Lower leg skin (tissue), 4 donors: Measurements from ENCODE around the gene CCM2. TPM values are rescaled to one million over a fixed set of nuclear protein-coding genes. Genes with fewer than 3 reads are reported as not detected.

Experiments
- DNase-seq, 2 donors: peaks; one replicate each; pipeline ENCODE4 v3.0.0-alpha.2; 2019; ENCODE audit warnings: low spot score in 2 of 2
- H3K4me3 ChIP-seq: fragments of 200-600 bp; sonication (generic); 2 replicates; pipeline ENCODE4 v1.5.1; 2017; ENCODE audit warnings: mild to moderate bottlenecking, low read depth; ENCODE audit not compliant: poor library complexity, severe bottlenecking
- POLR2A ChIP-seq, 2 donors: fragments of 450-650 bp; IDR thresholded peaks; one replicate each; pipeline ENCODE4 v1.6.1; 2016 to 2017; ENCODE audit warnings: antibody characterized with exemption in 2 of 2, mild to moderate bottlenecking in 1 of 2, moderate library complexity in 1 of 2
- WGBS, 2 donors: methylation state at CpG; one replicate each; pipeline ENCODE4 v1.1.5; 2018; 5-methylcytosine and 5-hydroxymethylcytosine counted together
- intact Hi-C: fragments of 100-400 bp; cut with DNase I; formaldehyde crosslinking; loops from one replicate; pipeline ENCODE4 v1.15.0; 2023; ENCODE audit warnings: low total_unique reads
- total RNA-seq, 4 donors: library from RNA; depleted of rRNA; stranded (reverse); fragments of >200 nt; gene quantifications; one replicate each; pipeline ENCODE4 v1.1.0, GENCODE V29; 2016
- TF ChIP-seq, protein P1 (sequence below), 3 donors: fragments of 450-650 bp; IDR thresholded peaks; one replicate each; pipeline ENCODE4 v1.5.1; 2016; ENCODE audit warnings: antibody characterized with exemption in 3 of 3, mild to moderate bottlenecking in 3 of 3, moderate library complexity in 2 of 3

CCM2 gene
- total RNA-seq, 4 donors from 2014 or later, result 25.1 to 45.7 (median 32.6) TPM

DNA sequence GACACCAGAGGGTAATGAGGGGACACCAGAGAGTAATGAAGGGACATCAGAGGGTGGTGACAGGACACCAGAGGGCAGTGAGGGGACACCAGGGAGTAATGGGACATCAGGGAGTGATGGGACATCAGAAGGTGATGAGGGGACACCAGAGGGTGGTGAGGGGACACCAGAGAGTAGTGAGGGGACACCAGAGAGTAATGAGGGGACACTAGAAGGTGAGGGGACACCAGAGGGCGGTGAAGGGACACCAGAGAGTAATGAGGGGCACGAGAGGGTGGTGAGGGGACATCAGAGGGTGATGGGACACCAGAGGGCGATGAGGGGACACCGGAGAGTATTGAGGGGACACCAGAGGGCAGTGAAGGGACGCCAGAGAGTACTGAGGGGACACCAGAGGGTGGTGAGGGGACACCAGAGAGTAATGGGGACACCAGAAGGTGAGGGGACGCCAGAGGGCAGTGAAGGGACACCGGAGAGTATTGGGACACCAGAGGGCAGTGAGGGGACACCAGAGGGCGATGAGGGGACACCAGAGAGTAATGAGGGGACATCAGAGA is 78.2 kb downstream of the CCM2 start:
- 83 to 88% methylated on average over 8 of the region's 8 CpGs for WGBS, 2 donors
- DNase-seq, result no peak
- no peak overlapping the region for H3K4me3 ChIP-seq
- intact Hi-C loops, result no loop called here
- TF ChIP-seq POLR2A (IDR thresholded peaks at IDR 0.05), result no peak
- TF ChIP-seq, protein P1, sequence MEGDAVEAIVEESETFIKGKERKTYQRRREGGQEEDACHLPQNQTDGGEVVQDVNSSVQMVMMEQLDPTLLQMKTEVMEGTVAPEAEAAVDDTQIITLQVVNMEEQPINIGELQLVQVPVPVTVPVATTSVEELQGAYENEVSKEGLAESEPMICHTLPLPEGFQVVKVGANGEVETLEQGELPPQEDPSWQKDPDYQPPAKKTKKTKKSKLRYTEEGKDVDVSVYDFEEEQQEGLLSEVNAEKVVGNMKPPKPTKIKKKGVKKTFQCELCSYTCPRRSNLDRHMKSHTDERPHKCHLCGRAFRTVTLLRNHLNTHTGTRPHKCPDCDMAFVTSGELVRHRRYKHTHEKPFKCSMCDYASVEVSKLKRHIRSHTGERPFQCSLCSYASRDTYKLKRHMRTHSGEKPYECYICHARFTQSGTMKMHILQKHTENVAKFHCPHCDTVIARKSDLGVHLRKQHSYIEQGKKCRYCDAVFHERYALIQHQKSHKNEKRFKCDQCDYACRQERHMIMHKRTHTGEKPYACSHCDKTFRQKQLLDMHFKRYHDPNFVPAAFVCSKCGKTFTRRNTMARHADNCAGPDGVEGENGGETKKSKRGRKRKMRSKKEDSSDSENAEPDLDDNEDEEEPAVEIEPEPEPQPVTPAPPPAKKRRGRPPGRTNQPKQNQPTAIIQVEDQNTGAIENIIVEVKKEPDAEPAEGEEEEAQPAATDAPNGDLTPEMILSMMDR (IDR thresholded peaks at IDR 0.05), result no peak

GRCh38 chr7:45080265-45080957 is 80.4 kb downstream of the CCM2 start:
- no peak overlapping the region for H3K4me3 ChIP-seq
- no peak for TF ChIP-seq POLR2A (IDR thresholded peaks at IDR 0.05)
- TF ChIP-seq, protein P1 (IDR thresholded peaks at IDR 0.05), result no peak
- DNase-seq, result no peak
- intact Hi-C loops, result no loop called here
- 86 to 92% methylated on average over 17 of the region's 17 CpGs for WGBS, 2 donors

GRCh38 chr7:45080958-45081669 is 81.1 kb downstream of the CCM2 start:
- DNase-seq, result no peak
- H3K4me3 ChIP-seq, result no peak overlapping the region
- intact Hi-C loops, result no loop called here
- 89 to 91% methylated on average over 11 to 14 of the region's 14 CpGs for WGBS, 2 donors
- TF ChIP-seq, protein P1 (IDR thresholded peaks at IDR 0.05), result no peak
- no peak for TF ChIP-seq POLR2A (IDR thresholded peaks at IDR 0.05)

GRCh38 chr7:45081670-45081974 is 81.6 kb downstream of the CCM2 start:
- 82 to 85% methylated on average over 9 of the region's 9 CpGs for WGBS, 2 donors
- intact Hi-C loops, result no loop called here
- no peak overlapping the region for H3K4me3 ChIP-seq
- TF ChIP-seq, protein P1 (IDR thresholded peaks at IDR 0.05), result no peak
- TF ChIP-seq POLR2A (IDR thresholded peaks at IDR 0.05), result no peak
- DNase-seq, result no peak

DNA sequence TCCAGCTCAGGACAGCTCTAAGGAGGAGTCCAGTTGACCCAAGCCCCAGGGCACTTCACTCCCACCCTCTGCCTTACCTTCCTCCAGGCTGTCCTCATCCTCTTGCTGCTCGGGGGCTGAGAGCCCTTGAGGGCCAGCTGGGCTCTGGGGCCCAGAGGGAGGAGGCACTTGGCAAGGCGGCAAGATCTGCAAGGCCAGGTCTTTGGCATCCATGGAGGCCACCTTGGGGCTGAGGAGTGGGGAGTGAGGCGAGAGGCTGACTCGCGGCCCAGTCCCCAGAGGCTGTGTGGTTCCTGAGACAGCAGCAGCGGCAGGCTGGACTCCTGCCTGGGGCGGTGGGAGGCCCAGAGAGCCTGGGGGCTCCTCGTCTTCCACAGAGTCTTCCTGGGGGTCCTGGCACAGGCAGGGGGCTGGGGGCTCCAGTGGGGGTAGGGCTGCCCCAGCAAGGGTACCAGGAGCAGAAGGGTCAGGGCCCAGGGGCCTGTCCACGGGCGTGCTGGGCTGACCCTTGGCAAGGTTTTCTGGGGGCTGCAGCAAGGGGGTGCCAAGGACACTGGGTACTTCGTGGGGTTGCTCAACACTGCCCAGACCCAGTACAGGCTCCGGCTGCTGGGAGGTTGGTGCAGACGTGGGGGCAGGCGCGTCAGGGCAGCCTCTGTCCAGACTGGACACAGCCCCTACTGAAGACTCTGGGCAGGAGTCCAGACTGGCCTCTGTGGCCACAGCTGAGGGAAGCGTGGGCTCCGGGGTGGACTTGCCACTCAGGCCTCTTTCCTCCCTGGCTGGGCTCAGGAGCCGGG is 82.2 kb downstream of the CCM2 start:
- no peak overlapping the region for H3K4me3 ChIP-seq
- no peak for TF ChIP-seq POLR2A (IDR thresholded peaks at IDR 0.05)
- TF ChIP-seq, protein P1 (IDR thresholded peaks at IDR 0.05), result no peak
- intact Hi-C loops, result no loop called here
- DNase-seq, result no peak
- 77 to 87% methylated on average over 4 to 8 of the region's 18 CpGs for WGBS, 2 donors
